ENCODE data around the gene CCDC93. TPM values are rescaled to one million over a fixed set of nuclear protein-coding genes. Genes with fewer than 3 reads are reported as not detected.

The CCDC93 gene
- polyA plus RNA-seq, 1 donor from 2014 or later, result 98.4 TPM

DNA sequence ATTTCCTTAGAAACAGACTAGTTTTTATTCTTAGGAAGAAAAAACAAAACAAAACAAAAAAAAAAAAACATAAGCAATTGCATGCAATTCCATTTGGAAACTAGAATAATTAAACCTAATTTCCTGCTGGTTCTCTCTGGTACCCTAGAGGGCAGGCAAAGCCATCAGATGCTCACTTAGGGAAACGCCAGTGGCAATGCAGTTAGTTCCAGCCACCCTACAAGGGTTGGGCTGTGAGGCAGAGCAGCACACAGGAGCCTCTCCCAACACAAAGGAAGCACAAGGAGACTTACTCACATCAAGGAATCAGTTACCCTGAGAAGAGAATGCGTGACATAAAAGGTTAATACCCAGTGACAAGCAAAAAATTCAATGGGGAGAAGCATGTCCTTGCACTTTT is 28.8 kb downstream of the CCDC93 start:
- Histone ChIP-seq H3K9me3 (ENCODE audit: low read length) (no peaks in the 10 kb centered on the region), H3K4me2 (ENCODE audit: low read length) (no peak overlapping the region), H3K27me3 (ENCODE audit: insufficient read depth, low read depth, low read length) (no peaks in the 10 kb centered on the region), H3K4me3 (ENCODE audit: low read length) (no peak overlapping the region), H3K9me2 (ENCODE audit: insufficient read depth, low read length) (no peaks in the 10 kb centered on the region), H3K36me3 (ENCODE audit: insufficient read depth, low read length) (no peaks in the 10 kb centered on the region), H3F3A (ENCODE audit: insufficient read depth, low read length, poor library complexity, severe bottlenecking) (no peaks in the 10 kb centered on the region), H4K20me1 (ENCODE audit: insufficient read depth) (no peaks in the 10 kb centered on the region), H3K27ac (ENCODE audit: low read length) (no peak overlapping the region), H3K79me2 (replicated peaks; ENCODE audit: insufficient read depth, low read length) (no peaks in the 10 kb centered on the region), H3K9ac (ENCODE audit: low read length) (no peak overlapping the region), H2AFZ (ENCODE audit: low read depth, low read length) (no peak overlapping the region)
- TF ChIP-seq, protein P1, sequence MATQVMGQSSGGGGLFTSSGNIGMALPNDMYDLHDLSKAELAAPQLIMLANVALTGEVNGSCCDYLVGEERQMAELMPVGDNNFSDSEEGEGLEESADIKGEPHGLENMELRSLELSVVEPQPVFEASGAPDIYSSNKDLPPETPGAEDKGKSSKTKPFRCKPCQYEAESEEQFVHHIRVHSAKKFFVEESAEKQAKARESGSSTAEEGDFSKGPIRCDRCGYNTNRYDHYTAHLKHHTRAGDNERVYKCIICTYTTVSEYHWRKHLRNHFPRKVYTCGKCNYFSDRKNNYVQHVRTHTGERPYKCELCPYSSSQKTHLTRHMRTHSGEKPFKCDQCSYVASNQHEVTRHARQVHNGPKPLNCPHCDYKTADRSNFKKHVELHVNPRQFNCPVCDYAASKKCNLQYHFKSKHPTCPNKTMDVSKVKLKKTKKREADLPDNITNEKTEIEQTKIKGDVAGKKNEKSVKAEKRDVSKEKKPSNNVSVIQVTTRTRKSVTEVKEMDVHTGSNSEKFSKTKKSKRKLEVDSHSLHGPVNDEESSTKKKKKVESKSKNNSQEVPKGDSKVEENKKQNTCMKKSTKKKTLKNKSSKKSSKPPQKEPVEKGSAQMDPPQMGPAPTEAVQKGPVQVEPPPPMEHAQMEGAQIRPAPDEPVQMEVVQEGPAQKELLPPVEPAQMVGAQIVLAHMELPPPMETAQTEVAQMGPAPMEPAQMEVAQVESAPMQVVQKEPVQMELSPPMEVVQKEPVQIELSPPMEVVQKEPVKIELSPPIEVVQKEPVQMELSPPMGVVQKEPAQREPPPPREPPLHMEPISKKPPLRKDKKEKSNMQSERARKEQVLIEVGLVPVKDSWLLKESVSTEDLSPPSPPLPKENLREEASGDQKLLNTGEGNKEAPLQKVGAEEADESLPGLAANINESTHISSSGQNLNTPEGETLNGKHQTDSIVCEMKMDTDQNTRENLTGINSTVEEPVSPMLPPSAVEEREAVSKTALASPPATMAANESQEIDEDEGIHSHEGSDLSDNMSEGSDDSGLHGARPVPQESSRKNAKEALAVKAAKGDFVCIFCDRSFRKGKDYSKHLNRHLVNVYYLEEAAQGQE (IDR thresholded peaks at IDR 0.05; ENCODE audit: borderline replicate concordance), result no peak
- TF ChIP-seq TAF1 (IDR thresholded peaks at IDR 0.05; ENCODE audit: low read depth) (no peak), SMC3 (conservative IDR thresholded peaks at IDR 0.05; ENCODE audit: poor library complexity) (no peak), EZH2 (IDR thresholded peaks at IDR 0.05; ENCODE audit: borderline replicate concordance, insufficient read depth, low read length, poor library complexity, severe bottlenecking) (no peak), RAD21 (conservative IDR thresholded peaks at IDR 0.05) (no peak), MXI1 (conservative IDR thresholded peaks at IDR 0.05; ENCODE audit: poor library complexity, severe bottlenecking) (no peak), POLR2AphosphoS5 (IDR thresholded peaks at IDR 0.05) (no peak), EP300 (conservative IDR thresholded peaks at IDR 0.05; ENCODE audit: poor library complexity, severe bottlenecking) (no peak)
- TF ChIP-seq, protein P2, sequence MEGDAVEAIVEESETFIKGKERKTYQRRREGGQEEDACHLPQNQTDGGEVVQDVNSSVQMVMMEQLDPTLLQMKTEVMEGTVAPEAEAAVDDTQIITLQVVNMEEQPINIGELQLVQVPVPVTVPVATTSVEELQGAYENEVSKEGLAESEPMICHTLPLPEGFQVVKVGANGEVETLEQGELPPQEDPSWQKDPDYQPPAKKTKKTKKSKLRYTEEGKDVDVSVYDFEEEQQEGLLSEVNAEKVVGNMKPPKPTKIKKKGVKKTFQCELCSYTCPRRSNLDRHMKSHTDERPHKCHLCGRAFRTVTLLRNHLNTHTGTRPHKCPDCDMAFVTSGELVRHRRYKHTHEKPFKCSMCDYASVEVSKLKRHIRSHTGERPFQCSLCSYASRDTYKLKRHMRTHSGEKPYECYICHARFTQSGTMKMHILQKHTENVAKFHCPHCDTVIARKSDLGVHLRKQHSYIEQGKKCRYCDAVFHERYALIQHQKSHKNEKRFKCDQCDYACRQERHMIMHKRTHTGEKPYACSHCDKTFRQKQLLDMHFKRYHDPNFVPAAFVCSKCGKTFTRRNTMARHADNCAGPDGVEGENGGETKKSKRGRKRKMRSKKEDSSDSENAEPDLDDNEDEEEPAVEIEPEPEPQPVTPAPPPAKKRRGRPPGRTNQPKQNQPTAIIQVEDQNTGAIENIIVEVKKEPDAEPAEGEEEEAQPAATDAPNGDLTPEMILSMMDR (IDR thresholded peaks at IDR 0.05; ENCODE audit: poor library complexity, severe bottlenecking), result no peak

DNA sequence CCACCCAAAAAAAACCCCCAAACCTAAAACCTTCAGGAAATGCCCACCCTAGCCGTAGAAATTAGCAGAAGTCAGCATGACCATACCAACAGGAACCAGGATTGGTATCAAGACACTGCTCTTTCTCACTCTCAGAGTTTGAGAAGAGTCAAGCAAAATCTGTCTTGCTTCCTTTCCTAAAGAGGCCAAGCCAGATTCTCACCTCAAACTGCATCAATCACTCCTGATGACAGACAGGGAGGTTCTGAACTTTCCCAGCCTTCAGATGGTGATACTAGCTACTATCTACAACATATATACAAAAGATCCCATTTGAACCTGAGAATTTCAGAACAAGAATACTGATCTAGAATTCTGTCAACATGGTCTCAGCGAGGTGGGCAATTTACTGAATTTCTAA is 29.7 kb downstream of the CCDC93 start:
- H3K27me3 ChIP-seq (ENCODE audit: insufficient read depth, low read depth, low read length), result no peaks in the 10 kb centered on the region
- H3K9ac ChIP-seq (ENCODE audit: low read length), result no peak overlapping the region
- H3K9me2 ChIP-seq (ENCODE audit: insufficient read depth, low read length), result no peaks in the 10 kb centered on the region
- no peaks in the 10 kb centered on the region for H3K9me3 ChIP-seq (ENCODE audit: low read length)
- TF ChIP-seq SMC3 (conservative IDR thresholded peaks at IDR 0.05; ENCODE audit: poor library complexity) (no peak), EZH2 (IDR thresholded peaks at IDR 0.05; ENCODE audit: borderline replicate concordance, insufficient read depth, low read length, poor library complexity, severe bottlenecking) (no peak), TAF1 (IDR thresholded peaks at IDR 0.05; ENCODE audit: low read depth) (no peak), RAD21 (conservative IDR thresholded peaks at IDR 0.05) (no peak), EP300 (conservative IDR thresholded peaks at IDR 0.05; ENCODE audit: poor library complexity, severe bottlenecking) (no peak)
- H3K27ac ChIP-seq (ENCODE audit: low read length), result no peak overlapping the region
- H4K20me1 ChIP-seq (ENCODE audit: insufficient read depth), result no peaks in the 10 kb centered on the region
- H3K4me2 ChIP-seq (ENCODE audit: low read length), result no peak overlapping the region
- H3K79me2 ChIP-seq (replicated peaks; ENCODE audit: insufficient read depth, low read length), result no peaks in the 10 kb centered on the region
- no peak overlapping the region for H3K4me3 ChIP-seq (ENCODE audit: low read length)
- no peaks in the 10 kb centered on the region for H3F3A ChIP-seq (ENCODE audit: insufficient read depth, low read length, poor library complexity, severe bottlenecking)
- no peaks in the 10 kb centered on the region for H3K36me3 ChIP-seq (ENCODE audit: insufficient read depth, low read length)
- no peak overlapping the region for H2AFZ ChIP-seq (ENCODE audit: low read depth, low read length)

Measured in neural cell (in vitro differentiated cells).